OCI-LY1 (cell line): Measurements from ENCODE around the gene FANCI.

Source experiments
- H2AFZ ChIP-seq: fragments of 200-600 bp; sonication (generic), shearing (Covaris generic); 2 replicates; pipeline ENCODE4 v1.6.0; 2014; ENCODE audit warnings: antibody characterized with exemption, mild to moderate bottlenecking, low read length
- H3F3A ChIP-seq: fragments of 200-600 bp; sonication (generic), shearing (Covaris generic); 2 replicates; pipeline ENCODE4 v1.6.0; 2014; ENCODE audit warnings: mild to moderate bottlenecking, antibody characterized with exemption, low read length, moderate library complexity; ENCODE audit not compliant: insufficient read depth
- H3K27ac ChIP-seq: fragments of 200-600 bp; sonication (generic); 2 replicates; pipeline ENCODE4 v1.5.1; 2014; ENCODE audit warnings: low read length, mixed run types, mild to moderate bottlenecking, low read depth; ENCODE audit not compliant: poor library complexity, severe bottlenecking
- H3K27me3 ChIP-seq: fragments of 200-600 bp; sonication (generic); 2 replicates; pipeline ENCODE4 v1.6.0; 2014; ENCODE audit warnings: antibody characterized with exemption, mild to moderate bottlenecking, low read length, moderate library complexity; ENCODE audit not compliant: insufficient read depth
- H3K36me3 ChIP-seq: fragments of 200-600 bp; sonication (generic); 2 replicates; pipeline ENCODE4 v1.6.1; 2014; ENCODE audit warnings: mild to moderate bottlenecking, antibody characterized with exemption, low read length, moderate library complexity, mixed read lengths; ENCODE audit not compliant: insufficient read depth
- H3K4me1 ChIP-seq: fragments of 200-600 bp; sonication (generic); 2 replicates; pipeline ENCODE4 v1.5.1; 2014; ENCODE audit warnings: mild to moderate bottlenecking, low read length, moderate library complexity; ENCODE audit not compliant: insufficient read depth, severe bottlenecking
- H3K4me2 ChIP-seq: fragments of 200-600 bp; sonication (generic), shearing (Covaris generic); 2 replicates; pipeline ENCODE4 v1.6.1; 2014; ENCODE audit warnings: low read length
- H3K4me3 ChIP-seq: fragments of 200-600 bp; sonication (generic); 2 replicates; pipeline ENCODE4 v1.5.1; 2014; ENCODE audit warnings: low read length, low read depth, mild to moderate bottlenecking, mixed read lengths; ENCODE audit not compliant: poor library complexity, severe bottlenecking
- H3K79me2 ChIP-seq: fragments of 200-600 bp; shearing (Covaris generic); 2 replicates; pipeline ENCODE4 v1.6.1; 2016; ENCODE audit warnings: mixed run types, low read length, mixed read lengths; ENCODE audit not compliant: insufficient read depth
- H3K9ac ChIP-seq: fragments of 200-600 bp; sonication (generic), shearing (Covaris generic); 2 replicates; pipeline ENCODE4 v1.6.1; 2014; ENCODE audit warnings: mild to moderate bottlenecking, low read length, mixed read lengths
- H3K9me2 ChIP-seq: fragments of 200-600 bp; sonication (generic), shearing (Covaris generic); 2 replicates; pipeline ENCODE4 v1.6.1; 2014; ENCODE audit warnings: low read depth, mild to moderate bottlenecking, low read length, mixed read lengths
- H3K9me3 ChIP-seq: fragments of 200-600 bp; shearing (Covaris generic); 2 replicates; pipeline ENCODE4 v1.6.1; 2014; ENCODE audit warnings: low read length, mixed read lengths
- H4K20me1 ChIP-seq: fragments of 200-600 bp; sonication (generic), shearing (Covaris generic); 2 replicates; pipeline ENCODE4 v1.6.0; 2016; ENCODE audit warnings: mild to moderate bottlenecking, low read length; ENCODE audit not compliant: insufficient read depth
- CTCF ChIP-seq: fragments of 200-600 bp; sonication (generic), shearing (Covaris generic); IDR thresholded peaks from 2 replicates; pipeline ENCODE4 v1.5.1; 2017; ENCODE audit warnings: mild to moderate bottlenecking, antibody characterized with exemption, low read length, moderate library complexity, mixed read lengths
- EZH2 ChIP-seq: fragments of 200-600 bp; sonication (generic), shearing (Covaris generic); IDR thresholded peaks from 2 replicates; pipeline ENCODE4 v1.8.0; 2017; ENCODE audit warnings: borderline replicate concordance, mixed run types, mild to moderate bottlenecking, antibody characterized with exemption, low read length, moderate library complexity, mixed read lengths

Gene FANCI

DNA sequence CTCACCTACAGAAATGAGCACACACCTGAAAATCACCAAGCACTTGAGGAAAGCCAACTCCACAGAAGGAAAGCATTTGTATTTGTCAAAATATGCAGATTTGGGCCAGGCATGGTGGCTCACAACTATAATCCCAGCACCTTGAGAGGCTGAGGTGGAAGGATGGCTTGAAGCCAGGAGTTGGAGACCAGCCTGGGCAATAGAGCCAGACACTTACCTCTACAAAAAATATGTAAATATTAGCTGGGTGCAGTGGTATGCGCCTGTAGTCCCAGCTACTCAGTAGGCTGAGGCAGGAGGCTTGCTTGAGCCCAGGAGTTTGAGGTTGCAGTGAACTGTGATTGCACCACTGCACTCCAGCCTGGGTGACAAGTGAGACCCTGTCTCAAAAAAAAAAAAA is 34.7 kb upstream of the FANCI start:
- Histone ChIP-seq H2AFZ (no peak overlapping the region), H3K27me3 (no peaks in the 10 kb centered on the region; the same call in 1 of the 2 replicates), H4K20me1 (no peaks in the 10 kb centered on the region), H3K9me2 (no peaks in the 10 kb centered on the region), H3K4me3 (no peak overlapping the region), H3K27ac (no peak overlapping the region), H3K4me2 (no peak overlapping the region), H3K36me3 (no peaks in the 10 kb centered on the region), H3K9me3 (no peaks in the 10 kb centered on the region), H3K79me2 (no peaks in the 10 kb centered on the region), H3K9ac (no peak overlapping the region), H3F3A (no peaks in the 10 kb centered on the region), H3K4me1 (peaks cover 7% of the 10 kb centered on the region)
- TF ChIP-seq CTCF: no peak
- no peak for TF ChIP-seq EZH2

DNA sequence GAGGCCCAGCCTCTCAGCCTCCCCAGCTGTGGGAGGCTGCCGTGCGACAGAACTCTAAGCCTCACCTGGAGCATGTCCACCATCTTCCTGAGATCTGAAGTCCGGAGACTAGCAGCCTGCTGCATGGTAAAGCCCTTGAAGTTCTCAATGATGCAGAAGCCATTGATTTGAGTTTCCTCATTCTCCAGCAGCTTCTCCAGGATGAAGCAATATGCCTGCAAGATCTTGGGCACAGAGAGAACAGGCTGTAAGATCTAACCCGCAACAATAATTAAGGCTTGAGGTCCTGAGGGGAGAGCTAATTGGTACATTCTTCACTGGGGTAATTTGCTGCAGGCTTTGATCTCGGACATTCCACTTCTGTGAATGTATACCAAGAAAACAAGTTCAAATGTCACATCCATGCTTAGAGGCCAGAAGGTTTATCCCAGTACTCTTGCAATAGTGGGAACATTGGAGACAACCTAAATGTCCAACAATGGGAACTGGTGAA is 32.1 kb upstream of the FANCI start:
- Histone ChIP-seq H3K4me1 (peaks cover 6% of the 10 kb centered on the region), H3K36me3 (no peaks in the 10 kb centered on the region), H3K4me2 (no peak overlapping the region), H2AFZ (no peak overlapping the region), H3K9me2 (no peaks in the 10 kb centered on the region), H4K20me1 (no peaks in the 10 kb centered on the region), H3K4me3 (no peak overlapping the region), H3K27ac (no peak overlapping the region), H3K27me3 (no peaks in the 10 kb centered on the region; the same call in 1 of the 2 replicates), H3K9me3 (no peaks in the 10 kb centered on the region), H3K9ac (no peak overlapping the region), H3K79me2 (no peaks in the 10 kb centered on the region), H3F3A (no peaks in the 10 kb centered on the region)
- TF ChIP-seq EZH2 (no peak), CTCF (no peak)

DNA sequence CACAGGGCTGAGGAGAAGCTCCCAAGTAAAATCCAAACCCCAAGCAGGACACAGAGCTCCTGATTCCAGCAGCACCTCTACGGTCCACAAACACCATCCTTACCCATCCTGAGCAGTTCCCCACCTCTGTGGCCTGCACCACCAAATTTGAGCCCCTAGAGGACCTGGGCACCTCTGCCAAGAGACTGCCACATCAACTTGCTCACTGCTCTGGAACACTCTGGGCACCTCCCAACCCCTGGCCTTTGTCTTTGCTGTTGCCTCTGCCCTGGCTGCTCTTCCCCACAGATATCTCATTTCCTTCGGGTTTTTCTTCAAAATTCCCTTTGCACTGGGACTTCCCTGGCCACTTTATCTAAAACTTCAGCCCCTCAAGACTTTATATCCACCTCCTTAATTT is 28.2 kb upstream of the FANCI start:
- Histone ChIP-seq H3K4me2 (no peak overlapping the region), H3K36me3 (no peaks in the 10 kb centered on the region), H3F3A (no peaks in the 10 kb centered on the region), H3K9me3 (no peaks in the 10 kb centered on the region), H3K79me2 (no peaks in the 10 kb centered on the region), H3K4me1 (no peaks in the 10 kb centered on the region), H3K27ac (no peak overlapping the region), H2AFZ (no peak overlapping the region), H3K4me3 (no peak overlapping the region), H3K27me3 (no peaks in the 10 kb centered on the region; the same call in 1 of the 2 replicates), H3K9me2 (no peaks in the 10 kb centered on the region), H4K20me1 (no peaks in the 10 kb centered on the region), H3K9ac (no peak overlapping the region)
- TF ChIP-seq EZH2 (no peak), CTCF (no peak)
